ENCODE data around the gene UPF1.

GRCh38 chr19:18834644-18834984 is 2.9 kb downstream of the UPF1 start:
- TF ChIP-seq CTCF (IDR thresholded peaks at IDR 0.05), result no peak
- TF ChIP-seq POLR2A (IDR thresholded peaks at IDR 0.05), result no peak

All from Peyer's patch (tissue), 4 donors.